Upper lobe of left lung (tissue), 6 donors: ENCODE results near the gene SH3PXD2A. TPM values are rescaled to one million over a fixed set of nuclear protein-coding genes. Genes with fewer than 3 reads are reported as not detected.
"Not testable (repeated sequence)": the region's sequence is repeated elsewhere in the genome, so short reads cannot be mapped to it uniquely, and the experiment has no call there.

ENCODE experiments used
- ATAC-seq, 2 donors: fragments of 200-7000 bp; cut with Tn5 transposase; one replicate each; pipeline ENCODE4 v1.9.1; 2022; ENCODE audit warnings: mild to moderate bottlenecking in 2 of 2, moderate library complexity in 2 of 2; ENCODE audit not compliant: low FRiP score in 2 of 2
- DNase-seq, 2 donors: peaks; one replicate each; pipeline ENCODE4 v3.0.0-alpha.2; 2019 to 2020
- H3K27ac ChIP-seq, 4 donors: fragments of 200-600 bp; sonication (generic); one replicate each; pipeline ENCODE4 v1.5.1; 2016 to 2019
- H3K27me3 ChIP-seq, 4 donors: fragments of 200-600 bp; sonication (generic); one replicate each; pipeline ENCODE4 v1.5.1; 2017 to 2019
- H3K36me3 ChIP-seq, 4 donors: fragments of 200-600 bp; sonication (generic); one replicate each; pipeline ENCODE4 v1.5.1; 2016 to 2019
- H3K4me1 ChIP-seq, 4 donors: fragments of 200-600 bp; sonication (generic); one replicate each; pipeline ENCODE4 v1.5.1; 2018 to 2019
- H3K4me3 ChIP-seq, 4 donors: fragments of 200-600 bp; sonication (generic); one replicate each; pipeline ENCODE4 v1.5.1; 2017 to 2019; ENCODE audit warnings: mild to moderate bottlenecking in 2 of 4, moderate library complexity in 1 of 4
- H3K9me3 ChIP-seq, 4 donors: fragments of 200-600 bp; sonication (generic); one replicate each; pipeline ENCODE4 v1.5.1; 2018 to 2019
- EP300 ChIP-seq, 4 donors: sonication (generic); formaldehyde crosslinking; IDR thresholded peaks; one replicate each; pipeline ENCODE4 v1.5.1; 2017; ENCODE audit warnings: antibody characterized with exemption in 4 of 4, control low read depth in 2 of 4
- POLR2A ChIP-seq, 4 donors: fragments of 450-650 bp; IDR thresholded peaks; one replicate each; pipeline ENCODE4 v1.5.1; 2016 to 2017; ENCODE audit warnings: antibody characterized with exemption in 4 of 4, mild to moderate bottlenecking in 2 of 4
- POLR2AphosphoS5 ChIP-seq, 2 donors: sonication (generic); formaldehyde crosslinking; IDR thresholded peaks; one replicate each; pipeline ENCODE4 v1.5.1; 2017; ENCODE audit warnings: antibody characterized with exemption in 2 of 2
- WGBS, 2 donors: methylation state at CpG; one replicate each; pipeline ENCODE4 v1.1.5; 2017 to 2018; 5-methylcytosine and 5-hydroxymethylcytosine counted together
- total RNA-seq, 6 donors: library from RNA; depleted of rRNA in 4 of 6; stranded (reverse); fragments of >200 nt in 4 of 6; gene quantifications; one replicate each; pipeline versions ENCODE4 v1.1.0 to v1.2.1, GENCODE V29; 2016 to 2021
- TF ChIP-seq, protein P1 (sequence below), 6 experiments: fragments of 450-650 bp in 4 of 6; fragments of 200-600 bp in 2 of 6; sonication (generic) in 2 of 6; IDR thresholded peaks; one replicate each; pipeline ENCODE4 v1.5.1; 2016 to 2019; ENCODE audit warnings: antibody characterized with exemption in 6 of 6
- donor health status: DM: no; HTN: no; CAD: no; lungs with moderate emphysema.
- donor health status: DM: no; HTN: yes; CAD: no; lungs with severe emphysema.

SH3PXD2A gene
- total RNA-seq, 6 donors from 2014 or later, result 19.6 to 42.2 (median 30.8) TPM

GRCh38 chr10:103610083-103610472, 245.3 kb downstream of the SH3PXD2A start:
- H3K36me3 ChIP-seq, result peaks cover 3 to 58% (median 24%) of the 10 kb centered on the region in 4 donors
- H3K4me1 ChIP-seq, result peaks cover 0 to 7% (median 2%) of the 10 kb centered on the region in 4 donors
- ATAC-seq (no peak), DNase-seq (no peak)
- H3K9me3 ChIP-seq, result no peaks in the 10 kb centered on the region
- no peaks in the 10 kb centered on the region for H3K27me3 ChIP-seq
- TF ChIP-seq EP300 (IDR thresholded peaks at IDR 0.05) (no peak), POLR2AphosphoS5 (IDR thresholded peaks at IDR 0.05) (no peak), POLR2A (IDR thresholded peaks at IDR 0.05) (no peak)
- TF ChIP-seq, protein P1, sequence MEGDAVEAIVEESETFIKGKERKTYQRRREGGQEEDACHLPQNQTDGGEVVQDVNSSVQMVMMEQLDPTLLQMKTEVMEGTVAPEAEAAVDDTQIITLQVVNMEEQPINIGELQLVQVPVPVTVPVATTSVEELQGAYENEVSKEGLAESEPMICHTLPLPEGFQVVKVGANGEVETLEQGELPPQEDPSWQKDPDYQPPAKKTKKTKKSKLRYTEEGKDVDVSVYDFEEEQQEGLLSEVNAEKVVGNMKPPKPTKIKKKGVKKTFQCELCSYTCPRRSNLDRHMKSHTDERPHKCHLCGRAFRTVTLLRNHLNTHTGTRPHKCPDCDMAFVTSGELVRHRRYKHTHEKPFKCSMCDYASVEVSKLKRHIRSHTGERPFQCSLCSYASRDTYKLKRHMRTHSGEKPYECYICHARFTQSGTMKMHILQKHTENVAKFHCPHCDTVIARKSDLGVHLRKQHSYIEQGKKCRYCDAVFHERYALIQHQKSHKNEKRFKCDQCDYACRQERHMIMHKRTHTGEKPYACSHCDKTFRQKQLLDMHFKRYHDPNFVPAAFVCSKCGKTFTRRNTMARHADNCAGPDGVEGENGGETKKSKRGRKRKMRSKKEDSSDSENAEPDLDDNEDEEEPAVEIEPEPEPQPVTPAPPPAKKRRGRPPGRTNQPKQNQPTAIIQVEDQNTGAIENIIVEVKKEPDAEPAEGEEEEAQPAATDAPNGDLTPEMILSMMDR (IDR thresholded peaks at IDR 0.05), result no peak
- 45 to 86% methylated on average over 2 of the region's 2 CpGs for WGBS, 2 donors
- H3K4me3 ChIP-seq, result no peak overlapping the region
- H3K27ac ChIP-seq, result no peak overlapping the region

DNA sequence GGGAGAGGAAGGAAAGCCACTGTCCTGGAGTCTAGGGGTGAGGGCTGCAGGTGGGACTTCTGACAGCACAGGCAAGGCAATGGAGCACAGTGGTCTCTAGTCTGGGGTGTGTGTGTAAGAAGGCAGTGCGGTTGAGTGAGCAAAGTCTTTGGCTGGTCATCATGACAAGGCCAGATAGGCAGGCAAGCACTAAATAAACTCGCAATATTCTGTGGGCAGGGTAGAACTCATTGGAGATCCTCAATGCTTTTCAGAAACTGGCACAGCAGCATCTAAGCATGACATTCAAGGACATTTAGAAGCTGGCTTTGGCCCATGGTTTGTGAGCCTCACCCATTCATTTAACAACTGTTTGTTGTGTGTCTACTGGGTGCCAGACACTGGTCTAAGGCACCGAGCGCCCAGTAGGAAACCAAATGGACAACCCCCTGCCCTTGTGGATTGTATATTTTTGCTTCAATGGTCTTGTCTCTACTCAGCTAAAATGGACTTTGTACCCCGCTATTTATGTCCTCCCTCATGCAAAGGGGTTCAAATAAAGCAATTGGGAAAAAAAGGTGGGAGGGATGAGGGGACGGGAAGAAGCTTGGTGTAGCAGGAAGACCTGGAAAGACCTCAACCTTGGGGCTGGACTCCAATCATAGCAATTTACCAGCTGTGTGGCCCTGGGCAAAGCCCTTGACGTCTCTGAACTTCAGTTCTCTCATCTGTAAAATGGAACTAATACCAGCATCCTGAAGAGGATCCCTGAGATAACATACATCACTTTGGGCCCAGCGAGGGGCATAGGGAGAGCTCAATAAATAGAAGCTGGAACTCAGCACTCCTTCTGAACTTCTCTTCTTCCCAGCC, 245.9 kb downstream of the SH3PXD2A start:
- no peaks in the 10 kb centered on the region for H3K27me3 ChIP-seq
- no peaks in the 10 kb centered on the region for H3K9me3 ChIP-seq
- H3K27ac ChIP-seq, result no peak overlapping the region
- H3K4me1 ChIP-seq, result peaks cover 0 to under 1% (median 0%) of the 10 kb centered on the region in 4 donors
- TF ChIP-seq EP300 (IDR thresholded peaks at IDR 0.05) (no peak), POLR2A (IDR thresholded peaks at IDR 0.05) (no peak), POLR2AphosphoS5 (IDR thresholded peaks at IDR 0.05) (no peak)
- TF ChIP-seq, protein P1 (IDR thresholded peaks at IDR 0.05), result no peak
- DNase-seq (no peak), ATAC-seq (no peak)
- 94% methylated on average over 8 of the region's 8 CpGs for WGBS, 2 donors
- H3K4me3 ChIP-seq, result no peak overlapping the region
- peaks cover 3 to 64% (median 24%) of the 10 kb centered on the region in 4 donors for H3K36me3 ChIP-seq

DNA sequence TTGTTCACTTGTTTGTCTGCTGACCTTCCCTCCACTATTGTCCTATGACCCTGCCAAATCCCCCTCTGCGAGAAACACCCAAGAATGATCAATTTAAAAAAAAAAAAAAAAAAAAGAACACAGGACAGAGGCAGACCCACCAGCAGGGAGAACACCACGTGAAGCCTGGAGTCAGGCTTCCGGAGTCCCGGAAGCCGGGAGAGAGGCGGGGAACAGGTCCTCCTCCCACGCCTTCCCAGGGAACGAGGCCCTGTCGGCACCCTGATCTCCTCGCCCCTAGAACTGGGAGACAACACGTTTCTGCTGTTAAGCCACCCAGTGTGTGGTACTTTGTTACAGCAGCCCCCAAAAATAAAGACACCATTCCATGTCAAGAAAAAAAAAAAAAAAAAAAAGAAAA, 247.3 kb downstream of the SH3PXD2A start:
- not testable (repeated sequence) for DNase-seq

DNA sequence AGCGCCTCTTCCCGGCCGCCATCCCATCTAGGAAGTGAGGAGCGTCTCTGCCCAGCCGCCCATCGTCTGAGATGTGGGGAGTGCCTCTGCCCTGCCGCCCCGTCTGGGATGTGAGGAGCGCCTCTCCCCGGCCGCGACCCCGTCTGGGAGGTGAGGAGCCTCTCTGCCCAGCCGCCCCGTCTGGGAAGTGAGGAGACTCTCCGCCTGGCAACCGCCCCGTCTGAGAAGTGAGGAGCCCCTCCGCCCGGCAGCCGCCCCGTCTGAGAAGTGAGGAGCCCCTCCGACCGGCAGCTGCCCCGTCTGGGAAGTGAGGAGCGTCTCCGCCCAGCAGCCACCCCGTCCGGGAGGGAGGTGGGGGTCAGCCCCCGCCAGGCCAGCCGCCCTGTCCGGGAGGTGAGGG, 248.3 kb downstream of the SH3PXD2A start:
- H3K9me3 ChIP-seq, H3K27me3 ChIP-seq, H3K27ac ChIP-seq, ATAC-seq, H3K4me3 ChIP-seq, H3K4me1 ChIP-seq: not testable (repeated sequence)
- DNase-seq, result peak in 1 of 2 donors; percentile 71
- WGBS, 2 donors, result 70% methylated on average over 2 of the region's 32 CpGs; no CpG with 5 or more reads in 1 of the 2 donors
- peaks cover 7 to 69% (median 27%) of the 10 kb centered on the region in 4 donors for H3K36me3 ChIP-seq

More for the DNA sequence above, 247.3 kb downstream of the SH3PXD2A start:
- not testable (repeated sequence) for ATAC-seq, H3K27ac ChIP-seq, H3K4me3 ChIP-seq, H3K27me3 ChIP-seq, H3K4me1 ChIP-seq, H3K9me3 ChIP-seq
- H3K36me3 ChIP-seq, result peaks cover 3 to 69% (median 26%) of the 10 kb centered on the region in 4 donors
- 95 to 98% methylated on average over 9 to 11 of the region's 11 CpGs for WGBS, 2 donors

DNA sequence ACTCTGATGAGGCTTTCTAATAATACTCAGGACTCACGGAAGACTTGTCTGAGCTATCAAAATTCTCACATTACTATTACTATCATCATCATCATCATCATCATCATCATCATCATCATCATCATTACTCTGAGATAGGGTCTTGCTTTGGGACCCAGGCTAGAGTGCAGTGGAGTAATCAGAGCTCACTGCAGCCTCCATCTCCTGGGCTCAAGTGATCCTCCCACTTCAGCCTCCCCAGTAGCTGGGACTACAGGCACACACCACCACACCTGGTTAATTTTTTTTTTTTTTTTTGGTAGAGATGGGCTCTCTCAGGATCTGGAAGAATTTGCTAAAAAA, 249.3 kb downstream of the SH3PXD2A start:
- peaks cover 6 to 67% (median 25%) of the 10 kb centered on the region in 4 donors for H3K36me3 ChIP-seq
- H3K4me1 ChIP-seq, H3K4me3 ChIP-seq, H3K9me3 ChIP-seq, ATAC-seq, H3K27ac ChIP-seq, DNase-seq, H3K27me3 ChIP-seq: not testable (repeated sequence)
- WGBS, 2 donors, result 80 to 92% methylated on average over 1 of the region's 1 CpG

GRCh38 chr10:103605359-103606096, 249.8 kb downstream of the SH3PXD2A start:
- H3K36me3 ChIP-seq, result peaks cover 4 to 64% (median 21%) of the 10 kb centered on the region in 4 donors

More at GRCh38 chr10:103605359-103606096, 249.8 kb downstream of the SH3PXD2A start:
- DNase-seq, result no peak
- no peak for TF ChIP-seq POLR2AphosphoS5 (IDR thresholded peaks at IDR 0.05)
- TF ChIP-seq, protein P1 (IDR thresholded peaks at IDR 0.05), result peak; percentile 62 to 81 (median 74)
- peak; percentile 50 to 77 for ATAC-seq
- H3K4me1 ChIP-seq, result no peaks in the 10 kb centered on the region
- H3K27me3 ChIP-seq, result no peaks in the 10 kb centered on the region
- no peak overlapping the region for H3K4me3 ChIP-seq
- no peak overlapping the region for H3K27ac ChIP-seq
- H3K9me3 ChIP-seq, result no peaks in the 10 kb centered on the region
- 74 to 78% methylated on average over 8 to 12 of the region's 12 CpGs for WGBS, 2 donors
